Kidney epithelial cell (primary cell): ENCODE results near the gene ORC6. TPM values are rescaled to one million over a fixed set of nuclear protein-coding genes. Genes with fewer than 3 reads are reported as not detected.

Experiments used
- DNase-seq: peaks from one replicate; pipeline ENCODE4 v3.0.0-alpha.2; 2010; ENCODE audit warnings: low read depth
- H3K27me3 ChIP-seq: 2 replicates; pipeline ENCODE4 v1.6.0; 2011; ENCODE audit warnings: low read length; ENCODE audit not compliant: control insufficient read depth, insufficient read depth
- H3K36me3 ChIP-seq: 2 replicates; pipeline ENCODE4 v1.5.1; 2011; ENCODE audit warnings: low read length; ENCODE audit not compliant: control insufficient read depth, insufficient read depth
- H3K4me3 ChIP-seq: 2 replicates; pipeline ENCODE4 v1.5.1; 2011; ENCODE audit warnings: low read depth, mild to moderate bottlenecking, control low read depth, low read length
- total RNA-seq: library from RNA; depleted of rRNA; stranded (reverse); fragments of >200 nt; gene quantifications from 2 replicates; pipeline ENCODE4 v1.2.3, GENCODE V29; 2015
- TF ChIP-seq, protein P1 (sequence below): IDR thresholded peaks from 2 replicates; pipeline ENCODE4 v1.5.1; 2011; ENCODE audit warnings: mild to moderate bottlenecking, moderate library complexity, low read length, control low read depth, inconsistent platforms; ENCODE audit not compliant: insufficient read depth, poor library complexity, severe bottlenecking

The ORC6 gene
- total RNA-seq, 1 donor from 2014 or later = 7.5 TPM

DNA sequence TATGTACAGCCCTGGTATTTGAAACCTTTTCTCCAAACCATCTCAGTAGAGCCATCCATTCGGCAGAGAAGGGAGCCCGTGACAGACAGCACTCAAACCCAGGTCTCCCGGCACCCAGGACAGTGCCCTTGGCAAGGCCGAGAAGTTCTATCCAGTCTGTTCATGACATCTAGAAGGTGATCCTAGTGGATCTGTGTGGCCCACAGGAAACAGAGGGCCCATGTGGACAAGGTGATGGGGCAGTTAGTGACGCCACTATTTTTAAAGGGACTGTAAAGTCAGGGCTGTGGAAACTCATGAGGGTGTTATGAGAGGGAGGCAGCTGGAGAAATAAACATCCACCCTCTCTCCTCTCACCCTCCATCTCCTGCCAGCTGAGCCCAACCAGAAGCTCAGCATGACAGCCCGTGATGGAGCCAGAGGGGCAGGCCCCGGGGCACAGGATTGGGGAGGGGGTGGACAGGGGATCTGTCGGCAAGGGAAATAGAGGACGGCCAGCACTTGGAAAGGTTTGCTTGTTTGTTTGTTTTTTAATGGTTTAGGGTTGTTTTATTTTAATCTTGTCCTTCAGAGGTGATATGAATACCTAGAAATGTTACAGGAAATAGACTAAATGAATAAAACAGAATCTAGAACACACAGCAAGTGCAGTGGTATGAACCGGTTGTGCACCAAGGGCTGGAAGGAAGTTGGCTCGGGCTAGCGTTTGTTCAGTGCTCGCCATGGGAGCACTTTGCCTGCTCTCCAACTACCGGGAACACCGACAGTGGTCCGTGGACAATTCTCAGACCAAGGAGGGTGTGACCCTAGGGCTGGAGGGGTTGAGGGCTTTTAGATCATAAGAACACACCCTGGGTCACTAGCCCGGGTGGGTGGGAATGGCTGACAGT, 41.6 kb downstream of the ORC6 start:
- TF ChIP-seq, protein P1, sequence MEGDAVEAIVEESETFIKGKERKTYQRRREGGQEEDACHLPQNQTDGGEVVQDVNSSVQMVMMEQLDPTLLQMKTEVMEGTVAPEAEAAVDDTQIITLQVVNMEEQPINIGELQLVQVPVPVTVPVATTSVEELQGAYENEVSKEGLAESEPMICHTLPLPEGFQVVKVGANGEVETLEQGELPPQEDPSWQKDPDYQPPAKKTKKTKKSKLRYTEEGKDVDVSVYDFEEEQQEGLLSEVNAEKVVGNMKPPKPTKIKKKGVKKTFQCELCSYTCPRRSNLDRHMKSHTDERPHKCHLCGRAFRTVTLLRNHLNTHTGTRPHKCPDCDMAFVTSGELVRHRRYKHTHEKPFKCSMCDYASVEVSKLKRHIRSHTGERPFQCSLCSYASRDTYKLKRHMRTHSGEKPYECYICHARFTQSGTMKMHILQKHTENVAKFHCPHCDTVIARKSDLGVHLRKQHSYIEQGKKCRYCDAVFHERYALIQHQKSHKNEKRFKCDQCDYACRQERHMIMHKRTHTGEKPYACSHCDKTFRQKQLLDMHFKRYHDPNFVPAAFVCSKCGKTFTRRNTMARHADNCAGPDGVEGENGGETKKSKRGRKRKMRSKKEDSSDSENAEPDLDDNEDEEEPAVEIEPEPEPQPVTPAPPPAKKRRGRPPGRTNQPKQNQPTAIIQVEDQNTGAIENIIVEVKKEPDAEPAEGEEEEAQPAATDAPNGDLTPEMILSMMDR = no peak
- Histone ChIP-seq H3K36me3 (no peaks in the 10 kb centered on the region), H3K4me3 (no peak overlapping the region), H3K27me3 (peaks cover 3% of the 10 kb centered on the region)
- DNase-seq = no peak

DNA sequence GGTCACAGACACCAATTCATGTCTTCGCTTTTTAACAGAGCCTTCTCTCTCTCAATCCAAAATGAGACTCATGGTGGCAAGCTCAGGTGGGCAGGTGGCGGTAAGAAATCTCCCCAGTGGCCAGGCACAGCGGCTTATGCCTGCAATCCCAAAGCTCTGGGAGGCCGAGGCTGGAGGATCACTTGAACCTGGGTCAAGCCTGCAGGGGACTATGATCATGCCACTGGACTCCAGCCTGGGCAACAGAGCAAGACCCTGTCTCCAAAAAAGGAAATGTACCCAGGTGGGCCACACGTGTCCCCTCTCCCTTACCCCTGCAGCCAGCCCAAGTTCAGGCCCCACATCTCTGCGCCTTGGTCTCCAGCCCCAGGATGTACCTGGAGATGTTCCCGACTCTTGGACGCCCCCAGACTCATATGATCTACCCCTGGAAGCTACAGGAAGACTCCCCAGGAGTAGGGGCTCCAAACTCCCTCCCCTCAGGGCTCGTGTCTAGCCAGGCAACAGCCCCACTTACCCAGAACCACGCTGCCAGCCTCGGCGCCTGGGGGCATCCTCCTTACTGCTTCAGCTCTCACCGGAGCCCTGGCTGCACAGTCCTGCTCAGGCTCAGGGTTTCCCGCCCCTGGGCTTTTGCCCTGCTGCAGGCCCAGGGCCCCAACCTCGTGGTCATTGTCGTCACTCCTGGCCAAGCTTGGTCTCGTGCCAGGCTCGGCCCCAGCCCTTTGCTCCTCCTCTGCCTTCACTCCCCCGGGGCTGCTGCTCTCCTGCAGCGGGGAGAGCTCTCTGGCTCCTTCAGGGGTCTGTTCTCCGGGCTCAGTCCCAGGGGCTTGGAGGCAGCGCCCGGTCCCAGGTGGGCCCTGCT, 42.5 kb downstream of the ORC6 start:
- H3K4me3 ChIP-seq = no peak overlapping the region
- no peak for DNase-seq

DNA sequence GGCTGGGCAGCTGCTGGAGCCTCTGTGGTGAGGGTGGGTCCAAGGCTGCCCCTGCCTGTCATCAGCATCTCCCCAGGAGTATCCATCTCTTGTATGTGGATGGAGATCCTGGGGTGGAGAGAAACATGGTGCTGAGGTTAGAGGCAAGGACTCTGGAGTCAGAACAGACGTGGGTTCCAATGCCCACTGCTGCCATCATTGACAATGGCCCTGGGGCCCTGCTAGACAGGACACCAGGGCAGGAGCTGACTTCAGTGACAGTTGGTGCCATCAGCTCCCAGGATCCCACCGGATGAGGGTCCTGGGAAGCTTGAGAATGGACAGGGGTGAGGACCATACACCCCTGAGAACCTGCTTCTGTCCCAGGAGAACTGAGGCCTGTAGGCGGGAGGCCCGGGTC, 43.1 kb downstream of the ORC6 start:
- no peaks in the 10 kb centered on the region for H3K36me3 ChIP-seq

More for the DNA sequence above, 42.5 kb downstream of the ORC6 start:
- Histone ChIP-seq H3K27me3 (peaks cover 3% of the 10 kb centered on the region), H3K36me3 (no peaks in the 10 kb centered on the region)
- TF ChIP-seq, protein P1 = no peak

GRCh38 chr16:46733319-46733830, 43.9 kb downstream of the ORC6 start:
- H3K4me3 ChIP-seq = no peak overlapping the region
- no peaks in the 10 kb centered on the region for H3K36me3 ChIP-seq
- TF ChIP-seq, protein P1 = no peak
- no peak for DNase-seq
- peaks cover 3% of the 10 kb centered on the region for H3K27me3 ChIP-seq

More for the DNA sequence above, 43.1 kb downstream of the ORC6 start:
- Histone ChIP-seq H3K4me3 (no peak overlapping the region), H3K27me3 (peaks cover 3% of the 10 kb centered on the region)
- TF ChIP-seq, protein P1 = no peak
- no peak for DNase-seq

DNA sequence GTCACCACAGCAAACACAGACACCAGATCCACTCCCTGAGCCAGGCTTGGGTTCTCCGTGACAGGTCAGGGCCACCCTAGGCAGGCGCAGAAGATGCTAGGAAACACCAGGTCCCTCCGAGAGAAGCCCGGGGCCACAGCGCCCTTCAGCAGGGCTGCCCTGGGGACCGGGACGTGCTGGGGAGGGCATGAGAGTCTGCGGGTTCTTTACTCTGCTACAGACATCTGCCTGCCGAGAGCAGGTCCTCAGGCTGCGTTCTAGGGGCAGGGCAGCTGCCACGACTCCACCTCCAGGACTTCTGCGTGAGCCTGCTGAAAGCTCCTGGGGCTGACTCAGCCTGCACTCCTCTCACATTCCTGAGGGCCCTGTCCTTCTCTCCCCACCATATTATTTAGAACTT, 47.2 kb downstream of the ORC6 start:
- DNase-seq = no peak
- TF ChIP-seq, protein P1 = no peak
- no peak overlapping the region for H3K4me3 ChIP-seq
- H3K36me3 ChIP-seq = no peaks in the 10 kb centered on the region
- H3K27me3 ChIP-seq = peaks cover 3% of the 10 kb centered on the region
